Fibroblast of lung (primary cell): Measurements from ENCODE around the gene KRT8. TPM values are rescaled to one million over a fixed set of nuclear protein-coding genes. Genes with fewer than 3 reads are reported as not detected.

Experiments
- DNase-seq, 2 donors: peaks; one replicate each; pipeline versions ENCODE4 v3.0.0 to v3.0.0-alpha.2; 2010; ENCODE audit warnings: low read depth in 2 of 2
- H2AFZ ChIP-seq: 2 replicates; pipeline ENCODE4 v1.5.1; 2012; ENCODE audit warnings: low read length, control low read depth, inconsistent platforms
- H3K27ac ChIP-seq: 2 replicates; pipeline ENCODE4 v1.5.1; 2011; ENCODE audit warnings: low read length, control low read depth; ENCODE audit not compliant: insufficient read depth
- H3K27me3 ChIP-seq: 2 replicates; pipeline ENCODE4 v1.5.1; 2011; ENCODE audit warnings: mild to moderate bottlenecking, low read length; ENCODE audit not compliant: control insufficient read depth, insufficient read depth
- H3K36me3 ChIP-seq: 2 replicates; pipeline ENCODE4 v1.5.1; 2011; ENCODE audit warnings: low read length; ENCODE audit not compliant: control insufficient read depth, insufficient read depth
- H3K4me1 ChIP-seq: 2 replicates; pipeline ENCODE4 v1.5.1; 2011; ENCODE audit warnings: low read length; ENCODE audit not compliant: control insufficient read depth, insufficient read depth; ENCODE audit errors: extremely low read depth
- H3K4me2 ChIP-seq: 2 replicates; pipeline ENCODE4 v1.5.1; 2011; ENCODE audit warnings: low read length, control low read depth; ENCODE audit not compliant: insufficient read depth; ENCODE audit errors: extremely low read depth
- H3K4me3 ChIP-seq, 4 experiments: fragments of 200-600 bp in 1 of 4; sonication (generic) in 1 of 4; replicated peaks in 1 of 4; 2 replicates each; pipeline ENCODE4 v1.5.1; 2011 to 2016; ENCODE audit warnings: low read length in 4 of 4, low read depth in 3 of 4, mild to moderate bottlenecking in 3 of 4, control low read depth in 2 of 4, inconsistent platforms in 1 of 4, mixed read lengths in 1 of 4; ENCODE audit not compliant: insufficient read depth in 1 of 4; ENCODE audit errors: control extremely low read depth in 1 of 4
- H3K79me2 ChIP-seq: 2 replicates; pipeline ENCODE4 v1.5.1; 2012; ENCODE audit warnings: mild to moderate bottlenecking, low read length, inconsistent platforms; ENCODE audit not compliant: control insufficient read depth, insufficient read depth
- H3K9ac ChIP-seq: 2 replicates; pipeline ENCODE4 v1.5.1; 2011; ENCODE audit warnings: mild to moderate bottlenecking, low read length, control low read depth; ENCODE audit not compliant: insufficient read depth
- H3K9me3 ChIP-seq: 2 replicates; pipeline ENCODE4 v1.5.1; 2012; ENCODE audit warnings: low read depth, low read length; ENCODE audit not compliant: control insufficient read depth, insufficient read depth
- H4K20me1 ChIP-seq: 2 replicates; pipeline ENCODE4 v1.5.1; 2011; ENCODE audit warnings: low read length; ENCODE audit not compliant: control insufficient read depth, insufficient read depth; ENCODE audit errors: extremely low read depth
- CTCF ChIP-seq, 2 donors: IDR thresholded peaks in 1 of 2; conservative IDR thresholded peaks in 1 of 2; 1 replicate in 1 of 2; 2 replicates in 1 of 2; pipeline ENCODE4 v1.5.1; 2011 to 2012; ENCODE audit warnings: low read length in 2 of 2, control low read depth in 1 of 2, inconsistent platforms in 1 of 2, low read depth in 1 of 2, mild to moderate bottlenecking in 1 of 2
- EZH2 ChIP-seq: IDR thresholded peaks from 2 replicates; pipeline ENCODE4 v1.5.1; 2012; ENCODE audit warnings: low read length, control low read depth, mild to moderate bottlenecking; ENCODE audit errors: missing control alignments
- polyA plus RNA-seq, 2 donors: library from polyadenylated mRNA; depleted of rRNA in 1 of 2; stranded (reverse) in 1 of 2; unstranded in 1 of 2; fragments of >200 nt; gene quantifications; 2 replicates each; pipeline ENCODE4 v1.2.1, GENCODE V29; 2011 to 2012; ENCODE audit warnings: missing spikeins in 1 of 2
- total RNA-seq: library from RNA; depleted of rRNA; stranded (reverse); fragments of >200 nt; gene quantifications from 2 replicates; pipeline ENCODE4 v1.2.1, GENCODE V29; 2014

Gene KRT8
- total and polyA plus RNA-seq, 2 donors (not counting 1 experiment from before 2014, with no cell fraction given): 0.66 to 16.3 TPM

DNA sequence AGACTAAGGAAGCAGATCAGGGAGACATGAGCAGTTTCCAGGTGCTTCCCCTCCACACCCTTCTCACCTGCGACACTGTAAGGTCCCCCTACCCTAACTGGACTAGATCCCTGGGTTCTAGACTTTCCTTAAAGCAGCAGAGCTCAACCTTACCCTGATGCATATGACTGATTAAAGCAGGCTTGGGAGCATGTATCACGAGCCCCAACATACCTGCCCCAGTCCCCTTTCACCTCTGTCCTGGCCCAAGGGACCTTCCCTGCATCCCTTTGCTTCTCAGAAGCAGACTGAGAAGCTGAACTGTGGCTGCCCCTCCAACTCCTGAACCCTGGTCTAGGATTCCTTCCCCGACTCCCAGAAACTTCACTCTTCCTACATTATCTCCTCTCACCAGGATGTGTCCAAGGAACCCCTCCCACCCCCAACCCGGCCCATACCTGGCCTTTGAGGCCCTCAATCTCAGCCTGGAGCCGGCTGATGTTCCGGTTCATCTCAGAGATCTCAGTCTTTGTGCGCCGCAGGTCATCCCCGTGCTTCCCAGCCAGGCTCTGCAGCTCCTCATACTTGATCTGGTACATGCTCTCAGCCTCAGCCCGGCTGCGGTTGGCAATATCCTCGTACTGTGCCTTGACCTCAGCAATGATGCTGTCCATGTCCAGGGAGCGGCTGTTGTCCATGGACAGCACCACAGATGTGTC is 5.4 kb downstream of the KRT8 start:
- DNase-seq: no peak
- no peak for TF ChIP-seq EZH2
- TF ChIP-seq CTCF (conservative IDR thresholded peaks at IDR 0.05 in 1 of 2, IDR thresholded peaks at IDR 0.05 in 1 of 2; ENCODE audit: low read depth in 1 of 2, low read length in 2 of 2): no peak
- H3K9me3 ChIP-seq: no peaks in the 10 kb centered on the region
- H3K4me3 ChIP-seq: no peak overlapping the region
- no peaks in the 10 kb centered on the region for H3K4me1 ChIP-seq
- no peaks in the 10 kb centered on the region for H4K20me1 ChIP-seq
- no peak overlapping the region for H3K4me2 ChIP-seq
- H3K79me2 ChIP-seq: no peaks in the 10 kb centered on the region
- H3K9ac ChIP-seq: no peak overlapping the region
- no peaks in the 10 kb centered on the region for H3K36me3 ChIP-seq
- no peak overlapping the region for H2AFZ ChIP-seq
- H3K27me3 ChIP-seq: peaks cover 2% of the 10 kb centered on the region
- H3K27ac ChIP-seq: no peak overlapping the region

GRCh38 chr12:52896190-52897100 is 8.4 kb downstream of the KRT8 start:
- Histone ChIP-seq H3K4me3 (no peak overlapping the region), H3K27me3 (peaks cover 2% of the 10 kb centered on the region), H3K79me2 (no peaks in the 10 kb centered on the region), H3K36me3 (no peaks in the 10 kb centered on the region), H3K9ac (no peak overlapping the region), H2AFZ (no peak overlapping the region), H3K4me1 (no peaks in the 10 kb centered on the region), H3K4me2 (no peak overlapping the region), H3K27ac (no peak overlapping the region), H3K9me3 (no peaks in the 10 kb centered on the region), H4K20me1 (no peaks in the 10 kb centered on the region)
- TF ChIP-seq CTCF (conservative IDR thresholded peaks at IDR 0.05 in 1 of 2, IDR thresholded peaks at IDR 0.05 in 1 of 2; ENCODE audit: low read depth in 1 of 2, low read length in 2 of 2) (no peak), EZH2 (no peak)
- DNase-seq: no peak

GRCh38 chr12:52895726-52896189 is 9.1 kb downstream of the KRT8 start:
- Histone ChIP-seq H3K9me3 (no peaks in the 10 kb centered on the region), H3K9ac (no peak overlapping the region), H3K27me3 (peaks cover 2% of the 10 kb centered on the region), H3K79me2 (no peaks in the 10 kb centered on the region), H2AFZ (no peak overlapping the region), H3K36me3 (no peaks in the 10 kb centered on the region), H3K27ac (no peak overlapping the region), H3K4me1 (no peaks in the 10 kb centered on the region), H3K4me2 (no peak overlapping the region), H4K20me1 (no peaks in the 10 kb centered on the region), H3K4me3 (no peak overlapping the region)
- no peak for DNase-seq
- TF ChIP-seq CTCF (conservative IDR thresholded peaks at IDR 0.05 in 1 of 2, IDR thresholded peaks at IDR 0.05 in 1 of 2; ENCODE audit: low read depth in 1 of 2, low read length in 2 of 2) (no peak), EZH2 (no peak)
